ENCODE measurements around the gene MCTP1.
A peak's percentile ranks its signal among the peaks of the same experiment; 100 is the strongest.

MCTP1 gene

DNA sequence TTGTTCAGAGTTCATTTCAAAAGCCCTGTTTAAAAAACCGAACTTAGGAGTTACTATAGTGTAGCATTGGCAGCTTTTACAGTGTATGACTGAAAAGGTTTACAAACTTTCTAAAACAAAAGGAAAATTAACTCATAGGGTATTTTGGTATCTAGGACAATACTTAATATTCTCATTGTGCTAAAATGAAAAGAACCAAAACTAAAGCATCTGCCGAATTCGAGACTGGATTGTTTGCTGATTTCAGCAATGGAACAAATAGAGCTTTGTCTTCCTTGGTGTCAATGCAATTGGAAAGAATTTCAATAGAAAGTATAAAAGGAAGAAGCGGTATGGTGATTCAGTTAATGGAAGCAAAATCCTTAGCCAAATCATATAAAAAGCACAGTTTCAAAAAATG lies 412.4 kb downstream of the MCTP1 start:
- Histone ChIP-seq H3K56ac (ENCODE audit: low read length) (no peak overlapping the region), H3K79me1 (ENCODE audit: low read length) (no peaks in the 10 kb centered on the region), H2BK15ac (replicated peaks; ENCODE audit: low read depth) (no peak overlapping the region), H3K4ac (ENCODE audit: low read depth, low read length) (no peak overlapping the region), H3K18ac (ENCODE audit: low read length) (no peak overlapping the region), H3K9ac (ENCODE audit: low read length) (no peak overlapping the region), H3K27me3 (ENCODE audit: insufficient read depth, low read length, poor library complexity) (no peaks in the 10 kb centered on the region), H2AK5ac (ENCODE audit: low read length) (no peak overlapping the region), H2BK5ac (ENCODE audit: low read length) (no peak overlapping the region), H3K4me1 (ENCODE audit: control insufficient read depth, low read depth, low read length) (no peaks in the 10 kb centered on the region), H3K36me3 (ENCODE audit: control insufficient read depth, insufficient read depth, low read length) (no peaks in the 10 kb centered on the region), H3K79me2 (ENCODE audit: control insufficient read depth, insufficient read depth, low read length) (no peaks in the 10 kb centered on the region), H3K27ac (ENCODE audit: low read depth, low read length) (no peak overlapping the region), H4K5ac (ENCODE audit: low read length) (no peak overlapping the region), H3K4me2 (ENCODE audit: low read length) (no peak overlapping the region), H3K23ac (ENCODE audit: low read length) (no peak overlapping the region), H2BK120ac (ENCODE audit: low read depth, low read length) (no peak overlapping the region), H4K8ac (ENCODE audit: low read depth, low read length) (no peak overlapping the region), H3K4me3 (ENCODE audit: low read length) (no peak overlapping the region)
- WGBS (ENCODE audit: extremely low coverage, insufficient coverage, low lambda C conversion rate) = no CpG with 5 or more reads among the region's 4 CpGs
- DNase-seq = no peak

DNA sequence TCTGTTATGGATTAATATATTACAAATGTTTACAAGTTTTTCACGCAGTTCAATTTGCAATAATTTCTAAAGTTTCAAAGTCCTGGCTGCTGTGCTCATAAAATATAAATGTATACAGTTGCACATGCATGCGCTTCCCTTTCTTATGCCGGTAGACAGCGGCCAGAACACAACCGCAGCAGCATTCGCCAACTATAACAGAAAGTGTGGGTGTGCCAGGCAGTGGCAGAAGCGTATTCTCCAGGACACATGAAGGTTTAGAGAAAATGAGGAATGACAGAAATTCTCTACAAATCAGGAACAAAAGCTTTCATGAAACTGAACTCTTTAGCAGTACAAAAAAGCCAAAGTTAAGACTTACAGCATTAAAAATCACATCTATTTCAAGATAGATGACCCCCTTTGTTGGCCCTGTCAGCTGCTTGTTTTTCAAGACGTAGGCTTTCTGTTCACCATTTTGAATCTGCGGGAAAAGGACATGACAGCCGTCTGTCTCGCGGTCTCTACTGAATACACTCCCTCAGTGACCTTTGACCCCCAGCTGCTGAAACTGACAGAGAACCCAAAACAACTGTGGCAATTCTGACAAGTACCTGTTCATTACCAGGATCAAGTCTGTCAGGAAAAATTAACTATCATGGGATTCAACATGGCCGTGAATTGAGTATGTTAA lies 414.2 kb downstream of the MCTP1 start:
- Histone ChIP-seq H2BK120ac (ENCODE audit: low read depth, low read length) (no peak overlapping the region), H3K4ac (ENCODE audit: low read depth, low read length) (no peak overlapping the region), H3K18ac (ENCODE audit: low read length) (no peak overlapping the region), H3K23ac (ENCODE audit: low read length) (no peak overlapping the region), H4K8ac (ENCODE audit: low read depth, low read length) (no peak overlapping the region), H3K79me2 (ENCODE audit: control insufficient read depth, insufficient read depth, low read length) (no peaks in the 10 kb centered on the region), H2BK15ac (replicated peaks; ENCODE audit: low read depth) (no peak overlapping the region), H3K9ac (ENCODE audit: low read length) (no peak overlapping the region), H3K4me2 (ENCODE audit: low read length) (no peak overlapping the region), H3K36me3 (ENCODE audit: control insufficient read depth, insufficient read depth, low read length) (no peaks in the 10 kb centered on the region), H2AK5ac (ENCODE audit: low read length) (no peak overlapping the region), H3K4me1 (ENCODE audit: control insufficient read depth, low read depth, low read length) (no peaks in the 10 kb centered on the region), H3K27me3 (ENCODE audit: insufficient read depth, low read length, poor library complexity) (no peaks in the 10 kb centered on the region), H3K27ac (ENCODE audit: low read depth, low read length) (no peak overlapping the region), H3K4me3 (ENCODE audit: low read length) (no peak overlapping the region), H2BK5ac (ENCODE audit: low read length) (no peak overlapping the region), H3K79me1 (ENCODE audit: low read length) (no peaks in the 10 kb centered on the region), H4K5ac (ENCODE audit: low read length) (no peak overlapping the region), H3K56ac (ENCODE audit: low read length) (no peak overlapping the region)
- peak; percentile 67 for DNase-seq
- no CpG with 5 or more reads among the region's 13 CpGs for WGBS (ENCODE audit: extremely low coverage, insufficient coverage, low lambda C conversion rate)

DNA sequence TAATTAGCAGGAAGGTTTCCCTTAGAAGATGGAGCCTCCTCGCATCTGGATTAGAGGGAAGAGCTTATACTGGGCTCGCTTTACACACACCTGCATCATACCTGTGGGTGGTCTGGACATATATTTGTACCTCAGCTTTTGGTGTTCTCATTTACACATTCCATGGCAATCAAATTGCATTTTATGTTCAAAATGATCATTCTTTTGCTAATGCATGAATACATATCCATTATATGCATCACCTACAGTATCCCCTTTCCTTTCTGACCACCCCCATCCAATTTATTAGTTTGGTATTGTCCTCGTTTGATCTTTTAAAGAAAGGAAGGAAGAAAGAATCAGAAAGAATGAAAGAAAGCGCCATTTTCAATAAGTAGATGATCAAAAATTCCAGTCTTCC lies 415.0 kb downstream of the MCTP1 start:
- no peak overlapping the region for H3K23ac ChIP-seq (ENCODE audit: low read length)
- no peak overlapping the region for H2AK5ac ChIP-seq (ENCODE audit: low read length)
- WGBS (ENCODE audit: extremely low coverage, insufficient coverage, low lambda C conversion rate) = no CpG with 5 or more reads among the region's 4 CpGs
- no peaks in the 10 kb centered on the region for H3K27me3 ChIP-seq (ENCODE audit: insufficient read depth, low read length, poor library complexity)
- no peaks in the 10 kb centered on the region for H3K36me3 ChIP-seq (ENCODE audit: control insufficient read depth, insufficient read depth, low read length)
- no peak overlapping the region for H3K4me2 ChIP-seq (ENCODE audit: low read length)
- H3K79me1 ChIP-seq (ENCODE audit: low read length) = no peaks in the 10 kb centered on the region
- H4K8ac ChIP-seq (ENCODE audit: low read depth, low read length) = no peak overlapping the region
- H2BK120ac ChIP-seq (ENCODE audit: low read depth, low read length) = no peak overlapping the region
- no peak overlapping the region for H2BK5ac ChIP-seq (ENCODE audit: low read length)
- no peak overlapping the region for H3K18ac ChIP-seq (ENCODE audit: low read length)
- H2BK15ac ChIP-seq (replicated peaks; ENCODE audit: low read depth) = no peak overlapping the region
- no peaks in the 10 kb centered on the region for H3K4me1 ChIP-seq (ENCODE audit: control insufficient read depth, low read depth, low read length)
- H3K9ac ChIP-seq (ENCODE audit: low read length) = no peak overlapping the region
- no peak overlapping the region for H3K4me3 ChIP-seq (ENCODE audit: low read length)
- H4K5ac ChIP-seq (ENCODE audit: low read length) = no peak overlapping the region
- DNase-seq = no peak
- no peak overlapping the region for H3K27ac ChIP-seq (ENCODE audit: low read depth, low read length)
- no peak overlapping the region for H3K4ac ChIP-seq (ENCODE audit: low read depth, low read length)
- H3K56ac ChIP-seq (ENCODE audit: low read length) = no peak overlapping the region
- H3K79me2 ChIP-seq (ENCODE audit: control insufficient read depth, insufficient read depth, low read length) = no peaks in the 10 kb centered on the region

DNA sequence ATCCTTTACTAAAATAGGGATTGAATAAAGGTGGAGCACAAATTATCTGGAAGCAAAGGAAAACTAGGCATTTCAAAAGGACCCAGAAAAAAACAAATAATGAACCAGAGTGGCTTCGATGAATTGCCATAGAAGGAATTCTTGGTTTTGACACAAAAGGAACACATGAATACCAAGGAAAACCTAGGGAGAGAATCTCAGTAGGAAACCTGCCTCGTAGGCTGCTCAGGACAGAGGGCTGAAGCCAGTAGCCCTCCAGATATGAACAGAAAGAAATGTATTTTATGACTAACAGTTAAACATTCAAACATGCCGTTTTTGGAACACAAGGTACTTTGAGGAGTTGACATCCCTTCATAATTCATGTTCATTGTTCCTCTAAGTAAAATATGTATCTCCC lies 420.9 kb downstream of the MCTP1 start:
- no peak overlapping the region for H3K56ac ChIP-seq (ENCODE audit: low read length)

DNA sequence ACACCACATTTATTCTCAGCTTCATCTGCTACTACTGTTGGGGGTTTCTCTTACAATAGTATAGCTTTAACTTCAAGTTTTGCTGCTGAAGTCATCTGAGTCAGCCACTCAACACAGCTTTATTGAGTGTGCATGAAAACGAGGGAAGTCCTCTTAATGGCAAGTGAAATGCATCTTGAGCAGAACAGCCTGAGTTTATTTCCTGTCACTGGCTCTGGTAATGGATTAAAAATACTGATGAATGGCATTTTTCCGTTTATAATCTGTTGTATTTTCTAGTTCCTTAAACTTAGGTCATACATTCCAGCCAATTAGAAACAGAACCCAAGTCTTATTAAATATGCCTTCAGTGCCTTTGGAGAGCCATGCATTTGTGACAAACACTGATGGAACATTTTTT lies 427.8 kb downstream of the MCTP1 start:
- Histone ChIP-seq H3K4me1 (ENCODE audit: control insufficient read depth, low read depth, low read length) (no peaks in the 10 kb centered on the region), H3K4ac (ENCODE audit: low read depth, low read length) (no peak overlapping the region)
- WGBS (ENCODE audit: extremely low coverage, insufficient coverage, low lambda C conversion rate) = no CpG with 5 or more reads among the region's 2 CpGs

More for the DNA sequence above, 420.9 kb downstream of the MCTP1 start:
- no peak overlapping the region for H3K4me3 ChIP-seq (ENCODE audit: low read length)
- no peak overlapping the region for H2BK5ac ChIP-seq (ENCODE audit: low read length)
- H4K8ac ChIP-seq (ENCODE audit: low read depth, low read length) = no peak overlapping the region
- H3K4me2 ChIP-seq (ENCODE audit: low read length) = no peak overlapping the region
- no peak overlapping the region for H2AK5ac ChIP-seq (ENCODE audit: low read length)
- DNase-seq = no peak
- no peaks in the 10 kb centered on the region for H3K79me2 ChIP-seq (ENCODE audit: control insufficient read depth, insufficient read depth, low read length)
- H3K18ac ChIP-seq (ENCODE audit: low read length) = no peak overlapping the region
- H2BK120ac ChIP-seq (ENCODE audit: low read depth, low read length) = no peak overlapping the region
- no peak overlapping the region for H3K9ac ChIP-seq (ENCODE audit: low read length)
- H3K4me1 ChIP-seq (ENCODE audit: control insufficient read depth, low read depth, low read length) = no peaks in the 10 kb centered on the region
- no peak overlapping the region for H3K23ac ChIP-seq (ENCODE audit: low read length)
- WGBS (ENCODE audit: extremely low coverage, insufficient coverage, low lambda C conversion rate) = no CpG with 5 or more reads among the region's 3 CpGs
- H2BK15ac ChIP-seq (replicated peaks; ENCODE audit: low read depth) = no peak overlapping the region
- H4K5ac ChIP-seq (ENCODE audit: low read length) = no peak overlapping the region
- no peak overlapping the region for H3K4ac ChIP-seq (ENCODE audit: low read depth, low read length)
- H3K27me3 ChIP-seq (ENCODE audit: insufficient read depth, low read length, poor library complexity) = no peaks in the 10 kb centered on the region
- H3K27ac ChIP-seq (ENCODE audit: low read depth, low read length) = no peak overlapping the region
- no peaks in the 10 kb centered on the region for H3K79me1 ChIP-seq (ENCODE audit: low read length)
- no peaks in the 10 kb centered on the region for H3K36me3 ChIP-seq (ENCODE audit: control insufficient read depth, insufficient read depth, low read length)

DNA sequence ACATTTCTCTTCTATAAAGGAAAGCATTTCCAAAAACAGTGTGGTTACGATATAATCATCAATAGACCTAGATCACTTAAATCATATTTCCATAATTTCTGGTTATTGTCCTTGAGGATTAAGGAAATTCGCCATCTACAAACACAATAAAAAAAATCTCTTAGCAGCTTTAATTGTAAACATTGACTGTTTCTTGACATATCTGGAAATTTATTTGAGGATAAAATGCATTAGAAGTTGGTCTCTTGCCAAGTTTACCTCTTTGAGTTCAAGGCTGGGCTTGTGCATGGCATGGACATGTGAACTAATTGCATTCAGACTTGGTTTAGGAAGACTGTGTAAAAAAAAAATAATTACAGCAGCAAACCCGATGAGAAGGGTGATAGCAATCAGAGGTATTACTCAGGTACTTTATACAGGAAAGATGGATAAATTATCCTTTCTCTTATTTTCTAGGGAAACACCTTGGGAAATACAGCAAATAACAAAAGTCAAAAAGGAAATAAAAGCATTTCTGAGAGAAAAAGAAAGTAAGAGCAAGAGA lies 428.6 kb downstream of the MCTP1 start:
- H3K4me1 ChIP-seq (ENCODE audit: control insufficient read depth, low read depth, low read length) = no peaks in the 10 kb centered on the region
- no peak overlapping the region for H2BK5ac ChIP-seq (ENCODE audit: low read length)
- no peak overlapping the region for H2AK5ac ChIP-seq (ENCODE audit: low read length)
- H3K4me3 ChIP-seq (ENCODE audit: low read length) = no peak overlapping the region
- no peaks in the 10 kb centered on the region for H3K36me3 ChIP-seq (ENCODE audit: control insufficient read depth, insufficient read depth, low read length)
- H4K5ac ChIP-seq (ENCODE audit: low read length) = no peak overlapping the region
- H3K4me2 ChIP-seq (ENCODE audit: low read length) = no peak overlapping the region
- no peak overlapping the region for H2BK15ac ChIP-seq (replicated peaks; ENCODE audit: low read depth)
- H3K4ac ChIP-seq (ENCODE audit: low read depth, low read length) = no peak overlapping the region
- no peak for DNase-seq
- H4K8ac ChIP-seq (ENCODE audit: low read depth, low read length) = no peak overlapping the region
- no peak overlapping the region for H3K9ac ChIP-seq (ENCODE audit: low read length)
- no peak overlapping the region for H2BK120ac ChIP-seq (ENCODE audit: low read depth, low read length)
- H3K27ac ChIP-seq (ENCODE audit: low read depth, low read length) = no peak overlapping the region
- H3K79me2 ChIP-seq (ENCODE audit: control insufficient read depth, insufficient read depth, low read length) = no peaks in the 10 kb centered on the region
- H3K56ac ChIP-seq (ENCODE audit: low read length) = no peak overlapping the region
- no CpG with 5 or more reads among the region's 3 CpGs for WGBS (ENCODE audit: extremely low coverage, insufficient coverage, low lambda C conversion rate)
- H3K18ac ChIP-seq (ENCODE audit: low read length) = no peak overlapping the region
- H3K27me3 ChIP-seq (ENCODE audit: insufficient read depth, low read length, poor library complexity) = no peaks in the 10 kb centered on the region
- H3K79me1 ChIP-seq (ENCODE audit: low read length) = no peaks in the 10 kb centered on the region
- H3K23ac ChIP-seq (ENCODE audit: low read length) = no peak overlapping the region

More for the DNA sequence above, 427.8 kb downstream of the MCTP1 start:
- Histone ChIP-seq H3K27ac (ENCODE audit: low read depth, low read length) (no peak overlapping the region), H3K36me3 (ENCODE audit: control insufficient read depth, insufficient read depth, low read length) (no peaks in the 10 kb centered on the region), H3K18ac (ENCODE audit: low read length) (no peak overlapping the region), H3K23ac (ENCODE audit: low read length) (no peak overlapping the region), H2BK15ac (replicated peaks; ENCODE audit: low read depth) (no peak overlapping the region), H3K4me3 (ENCODE audit: low read length) (no peak overlapping the region), H2BK120ac (ENCODE audit: low read depth, low read length) (no peak overlapping the region), H4K5ac (ENCODE audit: low read length) (no peak overlapping the region), H3K27me3 (ENCODE audit: insufficient read depth, low read length, poor library complexity) (no peaks in the 10 kb centered on the region), H2AK5ac (ENCODE audit: low read length) (no peak overlapping the region), H2BK5ac (ENCODE audit: low read length) (no peak overlapping the region), H3K56ac (ENCODE audit: low read length) (no peak overlapping the region), H4K8ac (ENCODE audit: low read depth, low read length) (no peak overlapping the region), H3K4me2 (ENCODE audit: low read length) (no peak overlapping the region), H3K79me2 (ENCODE audit: control insufficient read depth, insufficient read depth, low read length) (no peaks in the 10 kb centered on the region), H3K9ac (ENCODE audit: low read length) (no peak overlapping the region), H3K79me1 (ENCODE audit: low read length) (no peaks in the 10 kb centered on the region)
- no peak for DNase-seq

Measured in mesendoderm (in vitro differentiated cells).